NCI-H2107 (cell line): Measurements from ENCODE around the gene CARD9.
"Not testable (repeated sequence)": the region's sequence is repeated elsewhere in the genome, so short reads cannot be mapped to it uniquely, and the experiment has no call there.

Experiments
- DNase-seq: peaks from one replicate; lab custom pipeline; 2025; lab: John Stamatoyannopoulos, UW

Gene CARD9

GRCh38 chr9:136322756-136323330 lies 50.6 kb downstream of the CARD9 start:
- no peak for DNase-seq

- no peak for DNase-seq
Observed at GRCh38 chr9:136321561-136321960, 51.9 kb downstream of the CARD9 start.

GRCh38 chr9:136320972-136321371 lies 52.5 kb downstream of the CARD9 start:
- DNase-seq: not testable (repeated sequence)

- DNase-seq: not testable (repeated sequence)
Observed at GRCh38 chr9:136319955-136320354, 53.5 kb downstream of the CARD9 start.

- not testable (repeated sequence) for DNase-seq
Observed at GRCh38 chr9:136319244-136319643, 54.2 kb downstream of the CARD9 start.

GRCh38 chr9:136318776-136319241 lies 54.7 kb downstream of the CARD9 start:
- DNase-seq: no peak

- DNase-seq: no peak
Observed at GRCh38 chr9:136318111-136318775, 55.2 kb downstream of the CARD9 start.

- no peak for DNase-seq
Observed at GRCh38 chr9:136317695-136318094, 55.8 kb downstream of the CARD9 start.

- no peak for DNase-seq
Observed at GRCh38 chr9:136316896-136317676, 56.4 kb downstream of the CARD9 start.

- no peak for DNase-seq
Observed at GRCh38 chr9:136316271-136316751, 57.2 kb downstream of the CARD9 start.

- no peak for DNase-seq
Observed at GRCh38 chr9:136314944-136315343, 58.5 kb downstream of the CARD9 start.

GRCh38 chr9:136314056-136314416 lies 59.4 kb downstream of the CARD9 start:
- DNase-seq: no peak
